Stimulated activated CD8-positive, alpha-beta memory T cell treated with anti-CD3 and anti-CD28 coated beads, Interleukin-15, amount 100 ng/mL, for 24 hours (primary cell): ENCODE measurements around the gene MEDAG.

Source experiments
- DNase-seq: peaks from one replicate; pipeline ENCODE4 v3.0.0-alpha.2; 2020; ENCODE audit warnings: low read depth

MEDAG gene

DNA sequence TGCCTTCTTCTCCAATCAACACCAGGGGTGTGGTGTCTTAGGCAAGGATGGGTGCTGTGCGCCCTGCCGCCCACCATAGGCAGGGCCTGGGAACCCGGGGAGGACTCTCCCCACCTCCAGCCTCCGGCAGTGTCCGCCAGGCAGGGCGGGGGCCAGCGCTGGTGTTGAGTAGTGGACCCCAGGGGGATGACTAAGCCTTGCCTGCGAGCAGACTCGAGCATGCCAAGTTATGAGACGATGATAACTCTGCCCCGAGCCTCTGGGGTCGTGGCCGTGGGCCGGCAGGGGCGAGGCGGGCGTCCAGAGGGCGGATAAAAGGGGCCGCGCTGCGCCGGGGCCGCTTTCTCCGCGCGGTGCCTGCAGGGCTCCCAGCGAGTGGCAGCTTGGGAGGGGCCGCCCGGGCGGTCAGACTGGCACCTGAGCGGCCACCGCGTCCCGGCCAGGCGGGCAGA is at the start of gene MEDAG:
TSS of gene MEDAG (plus strand) at position 340 of the 452 bp plus-strand sequence. CDS start 245 bp downstream, outside the sequence.
- DNase-seq: no peak

DNA sequence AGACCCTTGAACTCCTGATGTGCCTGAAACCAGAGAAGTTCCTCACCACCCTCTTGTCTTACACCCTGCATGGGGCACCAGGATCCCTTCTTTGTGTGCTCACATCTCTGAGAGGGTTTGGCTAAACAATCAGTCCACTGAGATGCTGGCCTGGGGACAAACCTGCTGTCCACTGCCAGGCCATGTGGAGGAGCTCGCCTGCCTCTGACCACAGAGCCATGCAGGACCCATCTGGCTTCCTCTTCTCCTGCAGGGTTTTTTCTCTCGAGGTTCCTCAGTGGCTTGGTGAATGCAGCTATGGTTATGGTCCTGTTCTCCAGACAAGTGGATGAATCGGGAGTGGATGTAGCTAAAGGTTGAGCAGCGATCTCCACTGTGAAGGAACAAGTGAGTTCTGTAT is 49.1 kb upstream of the MEDAG start:
- DNase-seq: no peak

- DNase-seq: no peak
These were observed 48.4 kb upstream of the MEDAG start for GRCh38 chr13:30857636-30858035.

GRCh38 chr13:30859326-30859725 is 46.7 kb upstream of the MEDAG start:
- no peak for DNase-seq

DNA sequence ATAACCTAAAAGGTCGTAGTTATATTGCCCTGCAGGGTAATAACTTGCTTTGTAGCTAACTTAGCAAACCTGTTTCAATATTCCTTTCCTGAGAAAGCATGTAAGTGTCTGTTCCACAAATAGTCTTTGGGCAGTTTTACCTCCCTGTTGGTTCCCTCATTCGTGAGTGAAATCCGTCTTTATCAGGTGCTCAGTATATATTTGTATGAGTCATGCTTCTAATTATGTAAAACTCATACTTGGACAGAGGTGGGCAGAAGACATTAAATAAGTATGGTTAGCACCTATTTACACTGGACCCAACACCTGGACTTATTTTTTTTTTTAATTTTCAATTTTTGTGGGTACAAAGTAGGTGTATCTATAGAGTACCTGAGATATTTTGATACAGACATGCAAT is 44.9 kb upstream of the MEDAG start:
- no peak for DNase-seq

GRCh38 chr13:30861836-30862467 is 44.1 kb upstream of the MEDAG start:
- no peak for DNase-seq

DNA sequence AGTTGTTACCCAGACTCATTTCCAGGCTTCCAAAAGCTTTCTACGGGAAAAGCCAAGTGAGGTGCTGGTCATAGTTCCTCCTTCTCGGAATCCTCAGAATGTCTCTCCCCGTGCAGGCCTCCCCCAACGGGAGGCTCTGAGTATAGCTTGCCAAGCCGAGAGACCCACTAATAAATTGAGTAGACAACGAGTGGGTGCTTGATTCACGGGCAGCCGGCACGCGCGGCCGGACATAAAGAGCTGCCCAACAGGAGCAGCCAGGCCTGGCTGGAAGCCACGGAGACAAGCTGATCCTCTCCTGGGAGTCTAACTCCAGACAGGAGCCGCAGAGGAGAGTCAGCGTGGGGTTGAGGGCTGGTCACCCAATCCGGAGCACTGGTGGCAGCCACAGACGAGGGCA is 43.4 kb upstream of the MEDAG start:
- DNase-seq: no peak

- DNase-seq: no peak
These were observed 42.8 kb upstream of the MEDAG start for GRCh38 chr13:30863231-30863630.

- no peak for DNase-seq
These were observed 42.3 kb upstream of the MEDAG start for GRCh38 chr13:30863796-30864195.

- DNase-seq: no peak
These were observed 41.5 kb upstream of the MEDAG start for GRCh38 chr13:30864433-30865122.

DNA sequence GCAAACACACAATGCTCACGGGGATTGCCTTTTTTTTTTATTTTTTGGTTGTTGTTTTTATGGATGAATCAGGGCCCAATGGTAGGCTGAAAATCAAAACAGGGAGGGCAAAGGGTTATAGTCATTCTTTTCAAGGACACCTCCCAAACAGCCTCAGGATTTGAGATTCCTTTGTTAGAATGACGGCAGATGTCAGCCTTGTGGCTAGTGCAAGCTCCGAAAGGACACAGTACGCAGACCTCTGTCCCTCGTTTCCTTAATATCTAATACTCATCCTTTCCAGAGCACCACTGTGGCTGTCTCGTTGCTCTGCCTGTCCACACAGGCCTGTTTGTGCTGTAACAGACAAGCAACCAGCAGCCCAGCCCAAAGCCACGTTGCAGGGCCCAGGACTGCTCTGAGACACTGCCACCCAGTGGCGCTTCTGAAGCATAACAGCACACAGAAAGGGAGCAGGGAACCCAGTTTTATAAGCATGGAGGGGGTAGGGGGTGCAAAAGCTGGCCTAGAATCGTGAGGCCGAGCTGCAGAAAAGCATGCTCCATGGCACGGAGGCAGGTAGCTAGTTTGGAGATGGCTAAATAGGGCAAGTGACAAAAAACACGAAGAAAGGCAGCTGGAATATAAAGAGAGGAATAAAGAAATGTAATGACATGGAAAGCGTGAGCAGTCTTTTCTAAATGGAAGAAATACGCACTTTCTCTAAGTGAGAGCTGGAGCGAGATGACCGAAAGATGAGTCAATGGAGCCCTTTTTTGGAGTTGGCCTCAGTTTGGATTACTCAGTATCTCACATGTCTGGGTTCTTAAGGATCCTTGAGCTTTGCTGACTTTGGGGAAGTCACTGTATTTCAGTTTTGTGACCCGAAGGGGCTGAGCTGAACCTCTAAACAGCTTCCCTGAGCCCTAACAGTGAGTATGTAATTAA is 40.7 kb upstream of the MEDAG start:
- DNase-seq: peak; percentile 19

DNA sequence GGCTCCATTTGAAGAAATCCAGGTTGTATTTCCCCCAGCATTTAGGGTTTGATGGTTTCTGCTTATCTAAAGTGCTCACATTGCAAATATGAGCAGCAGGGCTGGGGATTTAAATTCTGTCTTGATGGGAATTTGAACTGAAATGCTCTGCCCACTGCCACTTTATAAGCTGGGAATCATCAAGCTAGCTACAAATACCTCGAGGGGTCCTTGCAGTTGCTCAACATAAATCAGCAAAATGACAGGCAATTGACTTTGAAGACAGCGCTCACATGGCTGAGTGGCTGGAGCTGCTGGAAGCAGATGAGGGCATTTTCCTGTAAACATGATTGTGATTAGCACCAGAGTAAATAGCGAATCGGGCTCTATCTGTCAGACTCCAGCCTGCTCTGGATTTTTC is 39.4 kb upstream of the MEDAG start:
- no peak for DNase-seq

GRCh38 chr13:30867089-30867669 is 38.9 kb upstream of the MEDAG start:
- DNase-seq: no peak

DNA sequence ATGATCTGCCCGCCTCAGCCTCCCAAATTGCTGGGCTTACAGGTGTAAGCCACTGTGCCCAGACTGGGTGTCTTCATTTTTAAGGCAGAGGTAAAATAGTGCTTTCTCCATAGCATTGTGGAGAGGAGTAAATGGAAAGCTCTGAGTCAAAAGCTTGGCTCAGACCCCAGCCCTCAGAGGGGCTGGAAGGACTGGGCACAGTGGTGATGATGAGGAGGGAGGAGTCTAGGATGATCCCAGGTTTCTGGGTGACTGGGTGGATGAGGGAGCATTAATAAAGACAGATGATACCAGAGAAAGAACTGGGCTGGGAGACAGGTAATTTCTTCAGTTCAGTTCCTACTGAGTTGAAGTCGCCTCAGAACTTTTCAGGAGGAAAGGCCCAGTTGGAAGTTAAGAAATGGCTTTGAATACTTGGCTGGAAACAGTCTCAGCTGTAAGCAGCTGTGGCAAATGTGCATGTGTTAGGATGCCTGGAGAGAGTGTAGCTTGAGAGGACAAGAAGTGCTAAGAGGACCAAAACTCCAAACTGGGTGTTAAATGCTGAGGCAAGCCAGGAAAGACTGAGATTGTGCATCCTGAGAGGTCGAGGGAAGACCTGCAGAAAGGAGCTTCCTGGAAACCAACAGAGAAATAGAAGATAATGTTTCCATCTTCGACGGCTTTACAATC is 37.1 kb upstream of the MEDAG start:
- DNase-seq: no peak

- no peak for DNase-seq
These were observed 36.6 kb upstream of the MEDAG start for GRCh38 chr13:30869491-30869890.

- DNase-seq: no peak
These were observed 35.8 kb upstream of the MEDAG start for GRCh38 chr13:30870049-30870884.

GRCh38 chr13:30870916-30871587 is 35.0 kb upstream of the MEDAG start:
- no peak for DNase-seq

- no peak for DNase-seq
These were observed 34.3 kb upstream of the MEDAG start for GRCh38 chr13:30871588-30872275.

- DNase-seq: no peak
These were observed 33.8 kb upstream of the MEDAG start for GRCh38 chr13:30872276-30872594.
